Suprapubic skin (tissue), 4 donors: Measurements from ENCODE around the gene PPP2R2D.

Experiments used
- CTCF ChIP-seq, 2 donors: fragments of 200-600 bp in 1 of 2; fragments of 450-650 bp in 1 of 2; sonication (generic) in 1 of 2; IDR thresholded peaks; one replicate each; pipeline ENCODE4 v1.5.1; 2016 to 2019; ENCODE audit warnings: antibody characterized with exemption in 2 of 2, mild to moderate bottlenecking in 1 of 2, moderate library complexity in 1 of 2
- EP300 ChIP-seq: sonication (generic); formaldehyde crosslinking; IDR thresholded peaks from one replicate; pipeline ENCODE4 v1.6.1; 2017; ENCODE audit warnings: antibody characterized with exemption
- POLR2A ChIP-seq, 2 donors: fragments of 450-650 bp; IDR thresholded peaks; one replicate each; pipeline ENCODE4 v1.6.1; 2017; ENCODE audit warnings: antibody characterized with exemption in 2 of 2, mild to moderate bottlenecking in 2 of 2, moderate library complexity in 2 of 2
- POLR2AphosphoS5 ChIP-seq, 3 donors: sonication (generic); formaldehyde crosslinking; IDR thresholded peaks; one replicate each; pipeline ENCODE4 v1.6.1; 2017; ENCODE audit warnings: antibody characterized with exemption in 3 of 3

DNA sequence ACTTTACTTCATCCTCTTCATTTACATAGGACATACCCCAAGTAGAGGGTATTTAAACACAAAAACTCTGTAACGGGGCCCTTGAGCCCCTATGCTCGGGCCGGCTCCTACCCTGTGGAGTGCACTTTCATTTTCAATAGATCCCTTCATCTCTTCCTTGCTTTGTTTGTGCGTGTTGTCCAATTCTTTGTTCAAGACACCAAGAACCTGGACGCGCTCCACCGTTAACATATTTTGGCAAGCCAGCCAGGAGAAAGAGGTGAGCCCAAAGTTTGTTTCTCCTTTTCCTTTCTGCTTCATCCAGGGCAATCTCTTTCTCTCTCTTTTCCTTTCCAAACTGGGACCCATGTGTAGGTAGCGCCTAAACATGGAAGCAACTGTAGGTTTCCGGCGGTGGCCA is 106.9 kb downstream of the PPP2R2D start:
- TF ChIP-seq POLR2A (IDR thresholded peaks at IDR 0.05): no peak
- no peak for TF ChIP-seq CTCF (IDR thresholded peaks at IDR 0.05)
- no peak for TF ChIP-seq POLR2AphosphoS5 (IDR thresholded peaks at IDR 0.05)
- TF ChIP-seq EP300: no peak
